Glutamatergic neuron (in vitro differentiated cells): ENCODE results near the gene ATF4. TPM values are rescaled to one million over a fixed set of nuclear protein-coding genes. Genes with fewer than 3 reads are reported as not detected.

ENCODE experiments used
- DNase-seq: peaks from one replicate; pipeline ENCODE4 v3.0.0; 2022
- H3K27ac Mint-ChIP-seq: one replicate; pipeline ENCODE4 v1.8.0; 2020; ENCODE audit warnings: mild to moderate bottlenecking, mixed read lengths, inconsistent platforms; ENCODE audit not compliant: unreplicated experiment
- H3K27me3 Mint-ChIP-seq: one replicate; pipeline ENCODE4 v1.8.0; 2020; ENCODE audit warnings: mild to moderate bottlenecking, moderate library complexity, mixed read lengths, inconsistent platforms; ENCODE audit not compliant: unreplicated experiment
- H3K36me3 Mint-ChIP-seq: one replicate; pipeline ENCODE4 v1.8.0; 2020; ENCODE audit warnings: mild to moderate bottlenecking, mixed read lengths, inconsistent platforms; ENCODE audit not compliant: unreplicated experiment
- H3K4me1 Mint-ChIP-seq: one replicate; pipeline ENCODE4 v1.8.0; 2020; ENCODE audit warnings: mild to moderate bottlenecking, low read depth, mixed read lengths, inconsistent platforms; ENCODE audit not compliant: unreplicated experiment
- H3K4me3 Mint-ChIP-seq: one replicate; pipeline ENCODE4 v1.8.0; 2020; ENCODE audit warnings: mild to moderate bottlenecking, mixed read lengths, inconsistent platforms; ENCODE audit not compliant: unreplicated experiment
- H3K9me3 Mint-ChIP-seq: one replicate; pipeline ENCODE4 v1.8.0; 2020; ENCODE audit warnings: mild to moderate bottlenecking, moderate library complexity, mixed read lengths, inconsistent platforms; ENCODE audit not compliant: unreplicated experiment
- CTCF ChIP-seq: fragments of 200-600 bp; sonication (generic); IDR thresholded peaks from one replicate; pipeline ENCODE4 v1.5.0; 2021; ENCODE audit not compliant: partially characterized antibody, unreplicated experiment
- total RNA-seq: library from RNA; stranded (reverse); fragmentation: NEBNext Ultra II Directional; extraction: Animal tissue kit (Norgen Biotek cat#: 25700); gene quantifications from one replicate; pipeline ENCODE4 v1.2.1, GENCODE V29; 2021; ENCODE audit not compliant: unreplicated experiment

Gene ATF4
- total RNA-seq, 1 donor from 2014 or later: 509 TPM

- Mint-ChIP-seq H3K9me3 (peaks cover 7% of the 10 kb centered on the region), H3K27me3 (no peaks in the 10 kb centered on the region), H3K4me3 (no peak overlapping the region), H3K4me1 (no peaks in the 10 kb centered on the region), H3K27ac (no peak overlapping the region), H3K36me3 (peaks cover 8% of the 10 kb centered on the region)
- TF ChIP-seq CTCF: no peak
- DNase-seq: no peak
Measured at GRCh38 chr22:39568278-39568981, 48.1 kb downstream of the ATF4 start.

GRCh38 chr22:39569066-39569465 lies 48.7 kb downstream of the ATF4 start:
- H3K27ac Mint-ChIP-seq: no peak overlapping the region
- no peak for TF ChIP-seq CTCF
- H3K9me3 Mint-ChIP-seq: peaks cover 7% of the 10 kb centered on the region
- H3K4me1 Mint-ChIP-seq: no peaks in the 10 kb centered on the region
- no peak overlapping the region for H3K4me3 Mint-ChIP-seq
- no peak for DNase-seq
- H3K36me3 Mint-ChIP-seq: peaks cover 8% of the 10 kb centered on the region
- H3K27me3 Mint-ChIP-seq: no peaks in the 10 kb centered on the region

- no peak for DNase-seq
- H3K9me3 Mint-ChIP-seq: peaks cover 7% of the 10 kb centered on the region
- TF ChIP-seq CTCF: no peak
- peaks cover 8% of the 10 kb centered on the region for H3K36me3 Mint-ChIP-seq
- no peaks in the 10 kb centered on the region for H3K4me1 Mint-ChIP-seq
- H3K27me3 Mint-ChIP-seq: no peaks in the 10 kb centered on the region
- no peak overlapping the region for H3K4me3 Mint-ChIP-seq
- no peak overlapping the region for H3K27ac Mint-ChIP-seq
Measured at GRCh38 chr22:39570226-39570625, 49.9 kb downstream of the ATF4 start.

- Mint-ChIP-seq H3K27ac (no peak within 1 kb of the TSS), H3K4me1 (no peaks in the 10 kb centered on the region), H3K9me3 (peaks cover 3% of the 10 kb centered on the region), H3K4me3 (no peak within 1 kb of the TSS), H3K36me3 (peaks cover 3% of the 10 kb centered on the region), H3K27me3 (no peaks in the 10 kb centered on the region)
- no peak for DNase-seq
- TF ChIP-seq CTCF: no peak
Measured at GRCh38 chr22:39570665-39571064, 50.3 kb downstream of the ATF4 start, which contains the start of gene CACNA1I. TSS of gene CACNA1I (plus strand) at chr22:39570753. CDS start at chr22:39570753, 0 bp downstream.

- DNase-seq: no peak
- Mint-ChIP-seq H3K9me3 (peaks cover 2% of the 10 kb centered on the region), H3K27me3 (no peaks in the 10 kb centered on the region), H3K4me3 (no peak overlapping the region), H3K27ac (no peak overlapping the region), H3K36me3 (no peaks in the 10 kb centered on the region), H3K4me1 (no peaks in the 10 kb centered on the region)
- TF ChIP-seq CTCF: no peak
Measured at GRCh38 chr22:39571538-39571937, 51.2 kb downstream of the ATF4 start.
